ENCODE results near the gene OSGIN1.
"Not testable (repeated sequence)": the region's sequence is repeated elsewhere in the genome, so short reads cannot be mapped to it uniquely, and the experiment has no call there.

OSGIN1 gene

DNA sequence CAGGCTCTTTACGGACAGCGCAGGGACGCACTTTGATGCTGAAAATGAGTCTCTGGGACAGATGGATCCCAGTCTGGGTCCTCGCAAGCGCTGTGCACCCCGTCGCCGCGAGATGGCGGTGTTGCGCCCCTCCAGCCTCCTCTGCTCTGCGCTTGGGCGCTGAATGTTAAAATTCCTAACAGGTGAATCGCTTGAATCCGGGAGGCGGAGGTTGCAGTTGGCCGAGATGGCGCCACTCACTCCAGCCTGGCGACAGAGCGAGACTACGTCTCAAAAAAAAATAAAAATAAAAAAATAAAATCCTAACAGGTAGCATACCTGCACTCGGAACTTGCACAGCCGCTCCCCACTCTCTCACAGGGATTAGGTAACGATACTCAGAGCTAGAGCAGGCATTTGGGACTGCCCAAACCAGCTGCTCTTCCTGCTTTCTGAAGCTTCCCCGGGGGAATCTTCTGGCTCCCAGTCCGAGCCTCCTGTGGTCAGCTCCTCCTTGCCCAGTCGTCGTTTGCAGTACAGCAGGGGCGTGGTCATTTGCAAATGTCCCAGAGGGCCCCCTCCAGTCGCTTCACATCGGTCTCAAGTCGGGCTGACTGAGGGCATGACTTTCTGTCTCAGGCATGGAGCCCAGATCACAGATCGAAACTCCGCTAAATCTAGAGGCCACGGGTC lies 26.2 kb upstream of the OSGIN1 start:
- no peak for DNase-seq (ENCODE audit: low read depth)

DNA sequence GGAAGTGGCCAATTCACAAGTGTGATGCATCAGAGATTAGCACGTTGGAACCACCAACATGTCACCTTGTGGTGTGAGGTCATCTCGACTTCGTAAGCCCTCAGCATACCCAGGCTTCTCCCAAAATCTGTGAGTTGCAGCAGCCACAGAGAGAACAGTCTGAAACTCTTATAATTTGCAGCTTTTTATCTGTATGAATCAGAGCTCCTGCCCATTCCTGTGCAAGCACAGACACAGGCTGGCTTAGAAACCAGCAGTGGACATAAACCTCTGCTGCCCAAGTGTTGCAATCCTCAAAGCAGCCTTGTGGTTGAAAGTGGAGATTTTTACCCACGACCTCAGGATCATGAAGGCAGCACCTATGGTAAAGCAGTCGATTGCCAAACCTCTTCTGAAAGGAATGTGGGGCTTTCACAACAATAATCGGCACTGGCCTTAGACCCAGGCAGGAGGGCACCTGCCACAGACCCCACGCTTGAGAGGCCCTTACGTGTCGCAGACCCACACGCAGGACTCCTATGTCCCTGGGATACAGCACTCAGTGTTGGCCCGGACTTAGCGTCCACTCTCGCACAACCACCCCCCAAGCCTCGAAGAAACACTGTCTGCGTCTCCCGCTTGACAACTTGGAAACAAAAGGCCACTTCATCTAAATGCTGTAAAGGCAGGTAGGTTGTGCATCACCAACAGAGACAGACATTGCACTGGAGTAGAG lies 24.5 kb upstream of the OSGIN1 start:
- DNase-seq (ENCODE audit: low read depth) = no peak

DNA sequence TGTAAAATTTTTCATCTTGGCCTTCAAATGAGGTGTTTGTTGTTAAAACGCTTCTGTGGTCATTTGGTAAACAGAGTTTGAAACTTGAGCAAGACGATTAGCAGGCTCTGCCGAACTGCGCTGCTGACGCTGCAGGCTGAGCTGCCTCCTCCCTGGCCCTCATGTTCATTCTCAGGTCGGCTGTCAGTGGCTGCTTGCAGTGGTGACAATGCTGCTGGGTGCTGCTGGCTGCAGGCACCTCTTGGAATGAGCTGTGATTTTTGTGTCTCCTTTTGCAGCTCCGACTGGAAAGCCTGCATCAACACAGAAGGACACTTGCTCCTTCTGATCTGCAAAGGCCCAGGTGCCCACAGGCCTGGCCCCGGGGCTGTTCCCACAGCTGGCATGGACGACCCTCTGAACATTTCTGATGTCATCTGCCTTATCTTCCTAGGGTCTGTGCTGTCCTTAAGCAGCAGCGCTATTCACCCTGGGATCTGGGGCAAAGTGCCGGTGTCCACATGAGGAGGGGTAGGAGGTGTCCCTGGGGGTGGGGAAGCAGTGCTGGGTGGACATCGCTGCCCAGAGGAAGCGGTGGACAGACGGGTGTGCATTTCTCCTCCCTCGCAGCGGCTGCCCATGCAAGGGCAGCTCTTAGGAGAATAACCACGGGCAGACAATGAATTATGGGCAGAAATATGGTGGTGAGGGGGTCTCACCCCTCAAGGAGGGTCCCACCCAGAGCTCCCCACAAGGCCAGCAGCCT lies 23.1 kb upstream of the OSGIN1 start:
- DNase-seq (ENCODE audit: low read depth) = no peak

DNA sequence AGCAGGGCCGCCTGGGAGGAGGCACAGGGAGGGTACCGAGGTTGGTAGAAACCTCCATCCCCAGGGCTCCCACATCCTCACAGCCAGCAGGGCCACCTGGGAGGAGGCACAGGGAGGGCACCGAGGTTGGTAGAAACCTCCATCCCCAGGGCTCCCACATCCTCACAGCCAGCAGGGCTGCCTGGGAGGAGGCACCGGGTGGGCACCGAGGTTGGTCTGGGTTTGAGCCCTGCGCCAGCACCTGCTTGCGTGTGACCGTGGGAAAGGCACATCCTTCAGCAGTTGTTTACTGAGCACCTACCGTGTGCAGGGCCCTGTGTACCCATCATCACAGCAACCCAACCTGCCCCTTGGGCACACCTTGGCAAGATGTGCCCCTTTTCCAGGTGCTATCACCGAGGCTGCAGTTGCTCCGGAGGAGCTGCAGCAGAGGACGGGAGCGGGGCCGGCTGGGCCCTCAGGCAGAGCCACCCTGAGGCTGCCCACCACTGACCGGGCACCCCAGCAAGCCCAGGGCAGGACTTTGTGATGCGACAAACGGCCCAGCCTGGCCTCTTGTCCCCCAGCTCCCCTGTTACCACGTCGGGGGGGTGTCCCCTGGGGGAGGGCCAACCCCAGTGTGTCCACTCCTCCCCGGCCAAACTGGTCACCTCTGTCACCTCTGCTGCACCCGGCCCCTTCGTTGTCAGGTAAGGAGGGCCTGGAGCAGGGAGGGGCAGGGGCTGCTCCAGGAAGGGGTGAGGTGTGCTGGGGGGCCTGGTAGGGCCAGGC lies 22.1 kb upstream of the OSGIN1 start:
- DNase-seq (ENCODE audit: low read depth) = no peak

DNA sequence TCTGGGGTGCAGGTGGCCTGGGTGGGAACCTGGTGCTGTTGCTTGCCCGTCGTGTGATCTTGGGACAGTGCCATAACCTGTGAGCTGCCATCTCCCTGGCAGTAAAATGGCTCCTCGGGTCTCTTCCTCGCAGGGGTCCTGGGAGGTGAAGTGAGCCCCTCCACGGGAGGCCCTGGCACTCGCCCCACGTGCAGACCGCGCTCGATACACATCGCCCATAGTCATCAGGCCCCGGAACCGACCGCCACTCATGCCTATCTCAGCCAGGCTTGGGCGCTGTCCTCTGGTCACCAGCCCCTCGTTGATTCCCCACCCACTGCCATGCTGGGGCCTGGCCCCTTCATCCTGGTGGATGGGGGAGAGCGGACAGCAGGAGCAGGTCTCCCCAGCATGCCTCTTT lies 21.5 kb upstream of the OSGIN1 start:
- DNase-seq (ENCODE audit: low read depth) = no peak

DNA sequence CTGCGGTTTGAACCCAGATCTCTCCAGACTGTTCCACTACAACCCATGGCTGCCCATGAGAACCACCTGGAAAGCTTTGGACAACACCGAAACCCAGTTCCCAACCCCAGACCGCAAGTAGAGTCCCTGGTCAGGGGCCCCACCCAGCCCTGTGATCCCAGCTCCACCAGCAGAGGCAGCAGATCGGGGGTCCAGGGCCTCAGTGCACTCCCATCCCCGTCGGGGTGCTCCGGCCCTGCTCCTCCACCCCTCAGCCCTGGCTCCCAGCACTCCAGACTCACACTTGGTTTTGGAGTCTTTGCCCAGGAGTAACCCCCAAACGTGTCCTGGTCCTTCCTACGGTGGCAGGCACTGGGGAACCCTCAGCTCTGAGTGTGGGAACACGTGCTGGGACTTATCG lies 20.7 kb upstream of the OSGIN1 start:
- DNase-seq (ENCODE audit: low read depth) = no peak

DNA sequence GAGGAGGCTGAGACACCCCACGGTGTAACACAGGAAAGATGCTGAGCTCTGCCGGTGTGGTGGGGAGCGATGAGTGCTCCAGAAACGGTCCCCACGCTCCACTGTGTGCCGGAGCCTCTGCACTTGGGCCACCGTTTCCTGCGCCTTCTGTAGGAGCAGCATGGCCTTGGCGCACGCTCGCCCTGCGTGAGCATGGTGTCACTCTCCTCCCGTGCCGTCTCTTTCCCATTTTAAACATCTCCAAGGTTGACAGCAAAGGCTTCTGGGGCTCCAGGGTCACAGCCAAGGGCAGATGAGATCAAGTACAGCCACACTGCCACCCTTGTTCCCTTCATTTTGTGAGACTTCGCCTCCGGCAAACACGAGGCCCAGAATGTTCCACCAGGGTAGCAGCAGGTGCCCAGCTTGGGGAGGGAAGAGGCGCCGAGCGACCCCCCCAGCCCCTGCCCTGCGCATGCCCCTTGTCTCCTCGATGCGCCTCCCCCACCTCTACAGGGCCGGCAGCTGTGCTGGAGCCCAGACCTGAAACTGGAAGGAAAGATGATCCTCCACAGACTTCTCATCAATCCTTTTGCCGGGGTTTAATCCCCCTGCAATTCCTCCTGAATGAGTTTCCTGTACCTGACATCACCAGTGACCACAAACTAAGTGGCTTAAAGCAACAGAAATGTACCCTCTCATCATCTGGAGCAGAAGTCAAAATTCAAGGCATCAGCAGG lies 19.9 kb upstream of the OSGIN1 start:
- no peak for DNase-seq (ENCODE audit: low read depth)

DNA sequence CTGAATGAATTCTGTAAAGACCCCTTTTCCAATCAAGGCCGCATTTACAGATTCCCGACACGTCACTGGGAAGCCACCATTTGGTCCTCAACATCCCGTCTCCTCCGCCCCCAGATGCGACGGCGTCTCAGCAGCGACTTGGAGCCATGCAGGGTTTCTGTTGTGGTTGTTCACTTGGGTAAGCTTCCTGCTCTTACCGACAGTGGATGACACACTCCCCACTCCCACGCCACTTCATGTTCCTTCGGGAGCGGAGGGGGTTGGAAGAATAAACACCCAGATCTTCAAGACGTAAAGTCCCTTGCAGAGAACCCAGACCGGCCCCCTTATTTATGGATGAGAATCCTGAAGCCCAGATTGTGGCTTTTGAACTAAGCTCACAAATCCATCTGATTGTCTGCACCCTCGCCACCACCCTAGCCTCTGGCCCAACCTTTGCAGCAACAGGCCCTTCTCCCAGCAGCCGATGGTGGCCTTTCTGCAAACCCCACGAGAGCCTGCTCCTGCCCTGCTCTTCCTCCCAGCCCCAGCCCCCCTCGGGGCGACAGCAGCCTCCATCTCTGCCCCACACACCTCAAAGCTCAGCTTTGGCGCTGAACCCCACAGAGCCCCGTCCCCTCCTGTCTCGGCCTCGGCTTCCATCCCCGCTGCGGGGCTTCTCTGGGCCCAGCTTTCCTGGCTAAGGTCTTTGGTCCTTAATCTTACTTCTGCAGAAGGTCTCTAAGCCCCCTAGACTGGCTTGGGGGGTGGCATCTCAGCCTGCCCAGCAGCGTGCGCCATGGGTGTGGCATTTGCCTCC lies 19.0 kb upstream of the OSGIN1 start:
- no peak for DNase-seq (ENCODE audit: low read depth)

DNA sequence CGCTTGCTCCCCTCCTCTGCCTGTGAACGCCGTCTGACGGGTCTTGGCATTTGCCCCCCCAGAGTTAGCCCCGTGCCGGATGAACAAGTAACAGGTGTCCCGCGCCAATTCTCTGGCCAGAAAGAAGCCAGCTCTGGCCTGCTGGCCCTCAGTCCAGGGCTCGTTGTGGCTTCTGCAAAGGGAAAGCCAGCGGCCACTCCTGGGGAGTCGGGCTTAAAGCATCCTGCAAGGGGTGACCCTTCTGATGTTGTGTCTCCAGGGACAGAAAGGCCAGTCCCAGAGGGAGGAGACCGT lies 18.4 kb upstream of the OSGIN1 start:
- no peak for DNase-seq (ENCODE audit: low read depth)

DNA sequence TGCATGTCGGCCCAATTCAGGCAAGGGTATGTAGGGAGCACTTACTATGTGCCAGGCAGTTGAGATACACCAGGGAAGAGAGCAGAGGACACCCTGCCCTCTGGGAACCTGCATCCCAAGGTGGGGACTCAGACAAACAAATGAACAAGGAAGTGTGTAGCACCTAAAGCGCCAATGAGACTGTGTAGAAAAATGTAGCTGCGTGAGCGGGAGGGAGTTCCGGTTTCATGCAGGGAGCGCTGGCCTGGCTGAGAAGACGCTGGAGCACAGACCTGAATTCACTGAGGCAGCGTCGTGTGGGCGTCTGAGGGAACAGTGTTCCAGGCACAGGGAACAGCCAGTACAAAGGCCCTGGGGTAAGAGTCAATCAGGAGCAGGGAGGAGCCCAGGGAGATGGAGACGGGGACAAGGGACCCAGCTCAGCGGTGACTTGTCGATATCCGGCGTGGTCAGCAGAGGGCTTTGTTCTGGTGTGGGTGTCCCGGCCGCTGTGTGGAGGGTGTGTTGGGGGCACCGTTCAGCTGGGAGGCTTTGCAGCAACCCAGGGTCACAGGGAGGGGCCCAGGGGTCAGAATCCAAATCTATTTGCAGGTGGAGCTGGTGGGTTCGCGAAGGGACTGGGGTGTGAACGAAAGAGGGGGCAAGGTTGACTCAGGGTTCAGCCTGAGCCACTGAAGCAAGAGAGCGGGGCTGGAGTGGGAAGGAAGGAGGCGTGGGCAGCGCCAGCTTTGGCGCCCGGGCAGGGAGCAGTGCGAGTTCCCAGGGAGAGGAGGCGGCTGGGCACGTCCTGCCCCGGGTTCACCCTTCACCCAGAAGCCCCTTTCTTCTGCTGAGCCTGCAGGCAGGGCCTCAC lies 17.8 kb upstream of the OSGIN1 start:
- no peak for DNase-seq (ENCODE audit: low read depth)

DNA sequence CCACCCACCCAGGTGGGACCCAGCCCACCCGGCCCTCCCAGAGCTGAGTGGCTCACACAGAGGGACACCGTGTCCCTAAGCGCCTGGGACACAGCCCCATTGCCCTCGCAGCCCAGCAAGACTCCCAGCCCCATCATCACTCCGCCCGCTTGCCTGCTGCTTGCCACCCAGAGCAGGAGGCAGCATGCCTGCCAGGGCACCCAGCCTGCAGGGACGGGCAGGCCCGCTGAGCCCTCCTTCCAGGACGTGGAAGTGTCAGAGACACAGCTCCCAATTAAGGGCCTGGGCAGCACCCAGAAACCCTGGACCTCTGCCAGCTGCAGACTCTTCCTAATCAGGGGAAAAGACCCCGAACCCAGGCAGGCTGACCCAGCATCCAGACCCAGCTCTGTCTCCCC lies 17.2 kb upstream of the OSGIN1 start:
- no peak for DNase-seq (ENCODE audit: low read depth)

DNA sequence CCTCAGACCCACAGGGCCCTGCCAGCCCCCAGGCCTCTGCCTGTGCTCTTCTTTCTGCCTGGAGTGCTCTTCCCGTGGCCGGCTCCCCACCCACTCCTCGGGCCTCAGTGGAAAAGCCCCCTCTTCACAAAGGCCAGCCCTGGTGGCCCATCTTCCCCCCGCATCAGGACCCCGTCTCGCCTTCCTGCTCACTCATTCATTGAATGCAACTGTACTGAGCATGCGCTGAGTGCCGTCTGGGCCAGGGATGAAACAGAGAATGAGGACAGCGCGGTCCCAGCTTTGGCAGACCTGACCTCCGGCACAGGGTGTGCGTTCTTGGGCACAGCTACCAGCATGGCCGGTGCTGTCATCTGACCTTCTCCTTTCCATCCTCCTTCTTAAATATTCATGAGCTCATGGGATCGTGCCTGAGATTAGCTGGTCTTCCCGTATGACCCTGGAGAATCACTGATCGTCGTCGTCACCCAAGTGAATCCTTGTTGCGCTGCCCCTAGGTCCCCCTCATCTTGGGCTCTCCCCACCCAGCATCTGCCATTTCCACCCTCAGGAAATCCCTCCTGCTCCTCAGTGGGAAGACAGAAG lies 16.4 kb upstream of the OSGIN1 start:
- no peak for DNase-seq (ENCODE audit: low read depth)

DNA sequence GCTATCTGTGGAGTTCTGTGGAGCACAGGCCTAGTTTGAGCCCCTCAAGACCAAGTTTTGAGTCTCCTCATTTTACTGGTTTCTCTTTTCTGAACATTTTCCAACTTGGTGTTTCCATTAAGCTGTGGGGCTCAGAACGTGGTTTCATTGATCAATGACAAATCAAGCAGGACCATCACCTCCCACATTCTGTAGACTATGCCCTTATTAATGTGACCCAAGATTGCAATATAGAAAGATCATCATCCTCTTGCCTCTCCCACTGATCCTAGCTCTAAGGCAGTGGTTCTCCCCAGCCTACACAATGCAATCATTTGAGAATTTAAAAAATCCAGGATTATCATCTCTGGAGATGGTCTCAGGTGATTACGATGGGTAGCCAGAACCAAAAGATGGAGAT lies 15.8 kb upstream of the OSGIN1 start:
- no peak for DNase-seq (ENCODE audit: low read depth)

DNA sequence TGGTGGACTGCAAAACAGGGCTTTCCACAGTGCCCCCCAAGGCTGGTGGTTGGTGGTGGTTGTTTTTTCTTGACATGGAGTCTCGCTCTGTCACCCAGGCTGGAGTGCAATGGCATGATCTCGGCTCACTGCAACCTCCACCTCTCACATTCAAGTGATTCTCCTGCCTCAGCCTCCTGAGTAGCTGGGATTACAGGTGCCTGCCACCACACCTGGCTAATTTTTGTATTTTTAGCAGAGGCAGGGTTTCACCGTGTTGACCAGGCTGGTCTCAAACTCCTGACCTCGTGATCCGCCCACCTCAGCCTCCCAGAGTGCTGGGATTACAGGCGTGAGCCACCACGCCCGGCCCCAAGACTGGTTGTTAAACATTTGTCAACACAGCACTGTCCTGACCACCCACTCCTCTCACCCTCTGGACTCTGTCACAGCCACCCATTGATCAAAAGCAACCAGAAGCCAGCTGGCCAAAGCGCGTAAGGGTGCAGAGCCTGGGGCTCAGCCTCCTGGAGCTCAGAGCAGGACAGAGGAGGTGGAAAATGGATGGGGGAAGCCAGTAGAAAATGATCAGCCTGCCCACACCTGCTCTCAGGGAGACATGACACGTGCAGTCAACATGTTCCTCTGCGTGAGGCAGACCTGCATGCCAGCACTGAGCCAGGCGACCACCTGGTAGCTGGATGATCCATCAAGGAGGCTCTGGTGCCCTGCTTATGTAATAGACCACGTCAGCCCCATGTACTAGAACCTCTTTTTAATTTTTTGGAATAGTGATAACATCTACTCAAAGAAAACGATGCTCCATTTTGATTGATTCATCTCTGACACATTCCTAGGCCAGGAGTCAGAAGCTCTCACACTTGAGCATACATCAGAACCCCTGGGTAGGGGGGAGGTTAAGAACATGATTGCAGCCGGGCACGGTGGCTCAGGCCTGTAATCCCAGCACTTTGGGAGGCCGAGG lies 14.8 kb upstream of the OSGIN1 start:
- DNase-seq (ENCODE audit: low read depth) = no peak

DNA sequence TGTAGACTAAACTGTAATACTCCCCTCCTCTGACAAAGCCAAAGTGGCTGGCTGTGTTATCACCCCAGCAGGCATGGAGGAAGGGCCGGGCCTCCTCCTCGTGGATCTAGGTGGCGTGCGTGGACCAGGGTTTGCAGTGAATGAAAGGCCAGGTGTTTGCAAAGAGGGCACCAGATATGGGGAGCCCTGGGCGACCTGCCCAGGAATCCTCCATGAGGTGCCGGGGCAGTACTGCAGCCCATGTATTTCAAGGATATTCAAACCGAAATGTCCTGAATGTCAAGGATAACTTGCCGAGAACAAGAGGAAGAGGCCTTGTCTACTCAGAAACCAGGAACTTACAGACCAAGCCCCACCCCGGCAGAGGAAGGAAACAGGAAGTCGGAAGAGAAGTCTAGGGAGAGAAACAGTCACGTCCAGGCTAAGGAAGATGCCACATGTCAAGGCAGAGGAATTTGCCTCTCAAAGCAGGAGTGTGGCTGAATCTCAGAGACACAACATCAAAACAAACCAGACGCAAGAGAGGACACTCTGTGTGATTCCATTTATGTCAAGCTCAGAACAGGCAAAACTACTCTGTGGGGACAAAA lies 13.7 kb upstream of the OSGIN1 start:
- no peak for DNase-seq (ENCODE audit: low read depth)

DNA sequence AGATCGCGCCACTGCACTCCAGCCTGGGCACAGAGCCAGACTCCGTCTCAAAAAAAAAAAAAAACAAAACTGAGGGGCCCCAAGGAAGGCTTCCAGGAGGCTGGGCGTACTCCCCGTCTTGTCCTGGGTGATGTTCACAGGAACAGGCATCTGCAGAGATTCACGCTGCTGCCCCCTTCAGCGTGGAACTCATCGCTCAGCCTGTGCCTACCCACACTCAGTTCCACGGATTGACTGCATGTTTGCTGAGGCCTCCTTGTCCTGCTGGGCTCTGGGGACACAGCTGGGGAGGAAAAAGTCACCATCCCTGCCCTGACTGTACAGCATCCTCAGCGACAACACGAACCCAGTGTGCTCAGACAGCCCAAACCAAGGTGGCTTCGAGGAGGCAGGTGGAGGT lies 12.9 kb upstream of the OSGIN1 start:
- no peak for DNase-seq (ENCODE audit: low read depth)

DNA sequence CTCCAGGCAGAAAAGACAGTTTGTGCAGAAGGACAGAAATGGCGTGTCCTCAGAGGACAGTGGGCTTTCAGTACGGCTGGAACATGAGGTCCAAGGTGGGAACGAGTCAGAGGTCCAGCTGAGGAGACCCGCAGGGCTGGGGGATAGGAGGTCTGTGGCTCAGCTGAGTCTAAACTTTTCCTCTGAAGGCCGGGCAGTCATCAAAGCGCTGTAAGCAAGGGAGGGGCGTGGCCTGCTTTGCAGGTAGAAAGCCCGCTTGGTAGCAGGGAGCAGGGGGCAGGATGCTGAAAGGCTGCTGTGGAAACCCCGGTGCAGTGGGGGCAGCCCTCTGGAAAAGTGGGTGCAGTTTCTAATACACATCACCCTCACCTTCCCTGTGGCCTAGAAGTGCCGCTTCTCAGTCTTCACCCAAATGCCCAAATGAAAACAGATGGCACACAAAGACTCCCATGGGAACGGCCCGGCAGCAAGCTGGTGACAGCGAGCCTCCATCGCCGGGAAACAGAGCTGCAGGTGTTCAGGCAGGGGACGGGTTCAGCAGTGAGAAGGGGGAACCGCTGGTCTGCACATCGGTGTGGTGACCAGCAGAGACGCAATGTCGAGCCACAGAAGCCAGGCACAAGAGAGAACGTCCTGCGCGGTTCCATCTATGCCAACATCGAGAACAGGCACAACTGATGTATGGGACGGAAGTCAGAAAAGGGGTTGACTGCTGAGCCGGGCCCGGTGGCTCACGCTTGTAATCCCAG lies 12.2 kb upstream of the OSGIN1 start:
- no peak for DNase-seq (ENCODE audit: low read depth)

DNA sequence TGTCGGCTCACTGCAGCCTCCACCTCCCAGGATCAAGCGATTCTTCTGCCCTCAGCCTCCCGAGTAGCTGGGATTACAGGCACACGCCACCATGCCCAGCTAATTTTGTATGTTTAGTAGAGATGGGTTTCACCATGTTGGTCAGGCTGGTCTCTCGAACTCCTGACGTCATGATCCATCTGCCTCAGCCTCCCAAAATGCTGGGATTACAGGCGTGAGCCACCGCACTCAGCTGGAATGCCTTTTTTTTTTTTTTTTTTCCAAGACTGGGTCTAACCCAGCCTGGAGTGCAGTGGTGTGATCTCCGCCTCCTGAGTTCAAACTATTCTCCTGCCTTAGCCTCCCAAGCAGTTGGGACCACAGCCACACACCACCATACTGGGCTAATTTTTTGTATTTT lies 11.5 kb upstream of the OSGIN1 start:
- DNase-seq (ENCODE audit: low read depth) = not testable (repeated sequence)

Measured in non-pigmented ciliary epithelial cell (primary cell).